Keratinocyte (primary cell): ENCODE data around the gene PLXDC2. TPM values are rescaled to one million over a fixed set of nuclear protein-coding genes. Genes with fewer than 3 reads are reported as not detected.

Experiments
- DNase-seq: peaks from one replicate; pipeline ENCODE4 v3.0.0-alpha.2; 2011; ENCODE audit warnings: low read depth, missing footprints, low spot score
- FAIRE-seq: peaks from 2 replicates; lab custom pipeline; 2011; peaks lifted over from hg19 to GRCh38; lab: Jason Lieb, UNC
- H2AFZ ChIP-seq: 2 replicates; pipeline ENCODE4 v1.6.0; 2012; ENCODE audit warnings: low read length, control low read depth, inconsistent platforms; ENCODE audit not compliant: control insufficient read depth
- H3K27ac ChIP-seq: 2 replicates; pipeline ENCODE4 v1.5.1; 2011; ENCODE audit warnings: low read length; ENCODE audit not compliant: control insufficient read depth, insufficient read depth
- H3K27me3 ChIP-seq: 3 replicates; pipeline ENCODE4 v1.6.0; 2011; ENCODE audit warnings: low read length; ENCODE audit not compliant: control insufficient read depth, insufficient read depth; ENCODE audit errors: extremely low read depth
- H3K36me3 ChIP-seq, 2 experiments: 2 replicates in 1 of 2; 3 replicates in 1 of 2; pipeline ENCODE4 v1.5.1; 2011; ENCODE audit warnings: low read length in 2 of 2, mild to moderate bottlenecking in 1 of 2; ENCODE audit not compliant: control insufficient read depth in 2 of 2, insufficient read depth in 2 of 2; ENCODE audit errors: extremely low read depth in 1 of 2
- H3K4me1 ChIP-seq: 3 replicates; pipeline ENCODE4 v1.5.1; 2011; ENCODE audit warnings: low read length; ENCODE audit not compliant: control insufficient read depth, insufficient read depth; ENCODE audit errors: extremely low read depth
- H3K4me2 ChIP-seq: 3 replicates; pipeline ENCODE4 v1.6.0; 2011; ENCODE audit warnings: low read depth, low read length; ENCODE audit not compliant: control insufficient read depth, insufficient read depth; ENCODE audit errors: extremely low read depth
- H3K4me3 ChIP-seq, 3 experiments: fragments of 200-600 bp in 1 of 3; sonication (generic) in 1 of 3; 2 replicates in 2 of 3; 3 replicates in 1 of 3; pipeline ENCODE4 v1.5.1; 2011 to 2016; ENCODE audit warnings: low read length in 3 of 3, mild to moderate bottlenecking in 3 of 3, control low read depth in 2 of 3, inconsistent platforms in 1 of 3, low read depth in 1 of 3, mixed read lengths in 1 of 3, mixed run types in 1 of 3, moderate library complexity in 1 of 3; ENCODE audit not compliant: control insufficient read depth in 2 of 3, insufficient read depth in 2 of 3; ENCODE audit errors: extremely low read depth in 1 of 3
- H3K79me2 ChIP-seq: 2 replicates; pipeline ENCODE4 v1.6.0; 2012; ENCODE audit warnings: low read length; ENCODE audit not compliant: control insufficient read depth, insufficient read depth
- H3K9ac ChIP-seq: 3 replicates; pipeline ENCODE4 v1.6.0; 2011; ENCODE audit warnings: low read length; ENCODE audit not compliant: control insufficient read depth, insufficient read depth; ENCODE audit errors: extremely low read depth
- H3K9me1 ChIP-seq: 3 replicates; pipeline ENCODE4 v1.6.0; 2011; ENCODE audit warnings: low read length; ENCODE audit not compliant: control insufficient read depth, insufficient read depth; ENCODE audit errors: extremely low read depth
- H3K9me3 ChIP-seq: 2 replicates; pipeline ENCODE4 v1.5.1; 2012; ENCODE audit warnings: low read depth, low read length; ENCODE audit not compliant: control insufficient read depth
- H4K20me1 ChIP-seq: 3 replicates; pipeline ENCODE4 v1.6.0; 2011; ENCODE audit warnings: low read length; ENCODE audit not compliant: control insufficient read depth, insufficient read depth; ENCODE audit errors: extremely low read depth
- CTCF ChIP-seq, 3 experiments: IDR thresholded peaks in 1 of 3; conservative IDR thresholded peaks in 1 of 3; optimal IDR thresholded peaks in 1 of 3; 2 replicates in 2 of 3; 3 replicates in 1 of 3; pipeline versions ENCODE3 to v1.5.1; 2011; ENCODE audit warnings: low read length in 3 of 3, mild to moderate bottlenecking in 3 of 3, moderate library complexity in 2 of 3, control low read depth in 1 of 3, inconsistent platforms in 1 of 3; ENCODE audit not compliant: insufficient read depth in 2 of 3; ENCODE audit errors: extremely low read depth in 1 of 3
- EZH2 ChIP-seq: IDR thresholded peaks from one replicate; pipeline ENCODE4 v1.6.1; 2012; ENCODE audit warnings: inconsistent platforms, mild to moderate bottlenecking, low read length, moderate library complexity
- dilution Hi-C: fragments of 300-500 bp; cut with MboI; formaldehyde crosslinking; loops from one replicate; pipeline ENCODE4 v1.7.0; 2020; ENCODE audit warnings: low sequenced_read_pairs; ENCODE audit not compliant: extremely low pct_ligation_motif_present
- polyA plus RNA-seq, 5 experiments: library from polyadenylated mRNA; depleted of rRNA in 3 of 5; stranded (reverse) in 3 of 5; stranded (forward) in 1 of 5; unstranded in 1 of 5; fragments of >200 nt; gene quantifications; 1 replicate in 1 of 5; 2 replicates in 3 of 5; 3 replicates in 1 of 5; pipeline versions ENCODE4 v1.2.1 to v1.2.3, GENCODE V29; 2011 to 2012; ENCODE audit warnings: missing spikeins in 2 of 5, low read depth in 1 of 5, low replicate concordance in 1 of 5

PLXDC2 gene
- polyA plus RNA-seq, 1 donor (not counting 4 experiments of a cell fraction or from before 2014, with no cell fraction given) = 12.9 TPM

- Histone ChIP-seq H3K27me3 (no peaks in the 10 kb centered on the region), H4K20me1 (no peaks in the 10 kb centered on the region), H2AFZ (no peak overlapping the region), H3K9me1 (no peaks in the 10 kb centered on the region), H3K79me2 (no peaks in the 10 kb centered on the region), H3K9ac (no peak overlapping the region), H3K4me3 (no peak overlapping the region), H3K4me1 (peaks cover 6% of the 10 kb centered on the region), H3K27ac (no peak overlapping the region), H3K4me2 (no peak overlapping the region), H3K9me3 (no peaks in the 10 kb centered on the region), H3K36me3 (no peaks in the 10 kb centered on the region)
- TF ChIP-seq CTCF (optimal IDR thresholded peaks at IDR 0.05 in 1 of 3, IDR thresholded peaks at IDR 0.05 in 1 of 3, conservative IDR thresholded peaks at IDR 0.05 in 1 of 3; ENCODE audit: extremely low read depth in 1 of 3, insufficient read depth in 2 of 3, low read length in 3 of 3) = no peak
- TF ChIP-seq EZH2 = no peak
- dilution Hi-C loops = no loop called here
- DNase-seq (no peak), FAIRE-seq (no peak)
These were observed 32.2 kb downstream of the PLXDC2 start for GRCh38 chr10:19848226-19848985.

- DNase-seq (no peak), FAIRE-seq (no peak)
- Histone ChIP-seq H3K9me1 (no peaks in the 10 kb centered on the region), H3K4me3 (no peak overlapping the region), H3K9me3 (no peaks in the 10 kb centered on the region), H3K36me3 (no peaks in the 10 kb centered on the region), H3K27ac (no peak overlapping the region), H3K79me2 (no peaks in the 10 kb centered on the region), H3K4me1 (no peaks in the 10 kb centered on the region), H3K9ac (no peak overlapping the region), H3K4me2 (no peak overlapping the region), H4K20me1 (no peaks in the 10 kb centered on the region), H3K27me3 (no peaks in the 10 kb centered on the region), H2AFZ (no peak overlapping the region)
- dilution Hi-C loops = no loop called here
- no peak for TF ChIP-seq EZH2
- no peak for TF ChIP-seq CTCF (optimal IDR thresholded peaks at IDR 0.05 in 1 of 3, IDR thresholded peaks at IDR 0.05 in 1 of 3, conservative IDR thresholded peaks at IDR 0.05 in 1 of 3; ENCODE audit: extremely low read depth in 1 of 3, insufficient read depth in 2 of 3, low read length in 3 of 3)
These were observed 37.6 kb downstream of the PLXDC2 start for GRCh38 chr10:19853831-19854230.
